ENCODE results near the gene SLC26A5.

DNA sequence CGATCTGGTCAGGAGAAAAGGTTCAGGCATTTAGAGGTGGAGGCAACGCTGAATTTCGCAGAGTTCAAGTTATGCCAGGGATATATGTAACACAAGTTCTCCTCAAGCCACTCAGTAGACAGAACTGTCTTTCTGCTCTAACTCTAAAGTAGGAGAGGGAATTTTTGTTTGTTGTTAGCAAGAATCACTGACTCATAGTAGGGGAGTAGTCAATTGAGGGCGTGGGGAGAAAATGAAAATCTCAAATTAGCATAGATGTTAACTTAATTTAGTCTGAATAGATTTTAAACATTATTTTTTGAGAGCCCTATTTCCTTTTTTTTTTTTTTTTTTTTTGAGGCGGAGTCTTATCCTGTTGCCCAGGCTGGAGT lies 64.0 kb downstream of the SLC26A5 start:
- TF ChIP-seq, protein P1, sequence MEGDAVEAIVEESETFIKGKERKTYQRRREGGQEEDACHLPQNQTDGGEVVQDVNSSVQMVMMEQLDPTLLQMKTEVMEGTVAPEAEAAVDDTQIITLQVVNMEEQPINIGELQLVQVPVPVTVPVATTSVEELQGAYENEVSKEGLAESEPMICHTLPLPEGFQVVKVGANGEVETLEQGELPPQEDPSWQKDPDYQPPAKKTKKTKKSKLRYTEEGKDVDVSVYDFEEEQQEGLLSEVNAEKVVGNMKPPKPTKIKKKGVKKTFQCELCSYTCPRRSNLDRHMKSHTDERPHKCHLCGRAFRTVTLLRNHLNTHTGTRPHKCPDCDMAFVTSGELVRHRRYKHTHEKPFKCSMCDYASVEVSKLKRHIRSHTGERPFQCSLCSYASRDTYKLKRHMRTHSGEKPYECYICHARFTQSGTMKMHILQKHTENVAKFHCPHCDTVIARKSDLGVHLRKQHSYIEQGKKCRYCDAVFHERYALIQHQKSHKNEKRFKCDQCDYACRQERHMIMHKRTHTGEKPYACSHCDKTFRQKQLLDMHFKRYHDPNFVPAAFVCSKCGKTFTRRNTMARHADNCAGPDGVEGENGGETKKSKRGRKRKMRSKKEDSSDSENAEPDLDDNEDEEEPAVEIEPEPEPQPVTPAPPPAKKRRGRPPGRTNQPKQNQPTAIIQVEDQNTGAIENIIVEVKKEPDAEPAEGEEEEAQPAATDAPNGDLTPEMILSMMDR (IDR thresholded peaks at IDR 0.05; ENCODE audit: borderline replicate concordance, extremely low read depth, low read length, poor library complexity, severe bottlenecking) = no peak
- TF ChIP-seq EZH2 (IDR thresholded peaks at IDR 0.05; ENCODE audit: borderline replicate concordance, low read depth, low read length, severe bottlenecking) = no peak

All from DND-41 (cell line).